ENCODE measurements around the gene ANKRD26. TPM values are rescaled to one million over a fixed set of nuclear protein-coding genes. Genes with fewer than 3 reads are reported as not detected.

ANKRD26 gene
- total RNA-seq, 6 experiments from 2014 or later, result 2.1 to 4.3 (median 3.4) TPM

- DNase-seq (no peak), ATAC-seq (no peak)
- Histone ChIP-seq H3K4me3 (no peak overlapping the region), H3K27ac (no peak overlapping the region), H3K36me3 (no peaks in the 10 kb centered on the region), H3K27me3 (no peaks in the 10 kb centered on the region), H3K9me3 (no peaks in the 10 kb centered on the region), H3K4me1 (no peaks in the 10 kb centered on the region)
- TF ChIP-seq POLR2A (IDR thresholded peaks at IDR 0.05) (no peak), CTCF (IDR thresholded peaks at IDR 0.05) (no peak)
- intact Hi-C loops (cut with DNase I), result no loop called here
- WGBS (ENCODE audit: insufficient coverage, low coverage, low lambda C conversion rate, missing lambda C conversion rate), result 63% methylated on average over 4 of the region's 6 CpGs
These were observed 131.0 kb downstream of the ANKRD26 start for GRCh38 chr10:26969145-26969926.

- 86% methylated on average over 3 of the region's 3 CpGs for WGBS (ENCODE audit: insufficient coverage, low coverage, low lambda C conversion rate, missing lambda C conversion rate)
- Histone ChIP-seq H3K4me1 (no peaks in the 10 kb centered on the region), H3K4me3 (no peak overlapping the region), H3K27ac (no peak overlapping the region), H3K36me3 (no peaks in the 10 kb centered on the region), H3K27me3 (no peaks in the 10 kb centered on the region), H3K9me3 (no peaks in the 10 kb centered on the region)
- no peak for TF ChIP-seq CTCF (IDR thresholded peaks at IDR 0.05)
- no peak for TF ChIP-seq POLR2A (IDR thresholded peaks at IDR 0.05)
- DNase-seq (no peak), ATAC-seq (no peak)
- intact Hi-C loops (cut with DNase I), result no loop called here
These were observed 137.5 kb downstream of the ANKRD26 start for GRCh38 chr10:26962835-26963234.

- intact Hi-C loops (cut with DNase I), result no loop called here
- no peak for ATAC-seq
- H3K4me1 ChIP-seq, result no peaks in the 10 kb centered on the region
- no peak overlapping the region for H3K4me3 ChIP-seq
- 100% methylated on average over 2 of the region's 7 CpGs for WGBS (ENCODE audit: insufficient coverage, low coverage, low lambda C conversion rate, missing lambda C conversion rate)
- no peaks in the 10 kb centered on the region for H3K9me3 ChIP-seq
- TF ChIP-seq POLR2A (IDR thresholded peaks at IDR 0.05) (no peak), CTCF (IDR thresholded peaks at IDR 0.05) (no peak)
- H3K36me3 ChIP-seq, result no peaks in the 10 kb centered on the region
- no peaks in the 10 kb centered on the region for H3K27me3 ChIP-seq
- H3K27ac ChIP-seq, result no peak overlapping the region
- no peak for DNase-seq
These were observed 140.0 kb downstream of the ANKRD26 start for GRCh38 chr10:26960308-26960707.

GRCh38 chr10:26959841-26960240, 140.5 kb downstream of the ANKRD26 start:
- DNase-seq, result no peak
- Histone ChIP-seq H3K4me3 (no peak overlapping the region), H3K36me3 (no peaks in the 10 kb centered on the region), H3K27me3 (no peaks in the 10 kb centered on the region), H3K9me3 (no peaks in the 10 kb centered on the region), H3K27ac (no peak overlapping the region), H3K4me1 (no peaks in the 10 kb centered on the region)
- 74% methylated on average over 6 of the region's 6 CpGs for WGBS (ENCODE audit: insufficient coverage, low coverage, low lambda C conversion rate, missing lambda C conversion rate)
- TF ChIP-seq CTCF (IDR thresholded peaks at IDR 0.05), result no peak
- no peak for TF ChIP-seq POLR2A (IDR thresholded peaks at IDR 0.05)
- intact Hi-C loops (cut with DNase I), result no loop called here
- ATAC-seq, result no peak

Small RNAs within 50 kb of the gene (small RNA-seq; reads per million reads assigned to genes)
- gene RNU6-490P, result 0 reads per million in 2 experiments

Other genes starting within 250 kb of the ANKRD26 start
- gene ABI1, start 239.5 kb downstream of the ANKRD26 start, total RNA-seq, result 10 to 100 TPM; 13.4 to 25.3 (median 17.4) TPM
- gene YME1L1, start 53.9 kb upstream of the ANKRD26 start, total RNA-seq, result 10 to 100 TPM; 41.1 to 64.2 (median 53.8) TPM
- gene MASTL, start 54.9 kb upstream of the ANKRD26 start, total RNA-seq, result 1 to 10 TPM; 1.8 to 3.7 (median 2.8) TPM
- 10 to 100 TPM; 23.1 to 45.9 (median 32.0) TPM for gene ACBD5, start 140.3 kb upstream of the ANKRD26 start, total RNA-seq

Data from right lobe of liver (tissue), 6 donors.